Stimulated activated CD4-positive, alpha-beta T cell treated with anti-CD3 and anti-CD28 coated beads, Interleukin-2, amount 100 ng/mL, for 48 hours (primary cell): ENCODE results near the gene ADIRF.
"Not testable (repeated sequence)": the region's sequence is repeated elsewhere in the genome, so short reads cannot be mapped to it uniquely, and the experiment has no call there.

ENCODE experiments used
- DNase-seq, 2 donors: peaks; one replicate each; pipeline ENCODE4 v3.0.0-alpha.2; 2020

ADIRF gene

GRCh38 chr10:86981020-86981419, 12.7 kb downstream of the ADIRF start:
- not testable (repeated sequence) for DNase-seq

GRCh38 chr10:86981716-86982115, 13.4 kb downstream of the ADIRF start:
- DNase-seq: no peak

GRCh38 chr10:86984498-86984897, 16.2 kb downstream of the ADIRF start:
- not testable (repeated sequence) for DNase-seq

- no peak for DNase-seq
These were observed 20.2 kb downstream of the ADIRF start for GRCh38 chr10:86988520-86988919.

- not testable (repeated sequence) for DNase-seq
These were observed 23.1 kb downstream of the ADIRF start for GRCh38 chr10:86991362-86991761.

GRCh38 chr10:86992456-86992855, 24.2 kb downstream of the ADIRF start:
- no peak for DNase-seq

GRCh38 chr10:86992929-86993328, 24.6 kb downstream of the ADIRF start:
- no peak for DNase-seq

GRCh38 chr10:86999802-87000403, 31.6 kb downstream of the ADIRF start:
- not testable (repeated sequence) for DNase-seq

- DNase-seq: no peak
These were observed 32.2 kb downstream of the ADIRF start for GRCh38 chr10:87000491-87000890.

- not testable (repeated sequence) for DNase-seq
These were observed 38.8 kb downstream of the ADIRF start for GRCh38 chr10:87007124-87007523.

- DNase-seq: not testable (repeated sequence)
These were observed 39.4 kb downstream of the ADIRF start for GRCh38 chr10:87007674-87008073.

- DNase-seq: not testable (repeated sequence)
These were observed 40.0 kb downstream of the ADIRF start for GRCh38 chr10:87008303-87008702.

GRCh38 chr10:87009134-87009696, 40.9 kb downstream of the ADIRF start:
- not testable (repeated sequence) for DNase-seq

GRCh38 chr10:87013528-87013927, 45.2 kb downstream of the ADIRF start:
- DNase-seq: not testable (repeated sequence)

- not testable (repeated sequence) for DNase-seq
These were observed 46.9 kb downstream of the ADIRF start for GRCh38 chr10:87014986-87015716.

- not testable (repeated sequence) for DNase-seq
These were observed 49.8 kb downstream of the ADIRF start for GRCh38 chr10:87018127-87018526.

GRCh38 chr10:87019066-87019465, 50.8 kb downstream of the ADIRF start:
- DNase-seq: not testable (repeated sequence)

GRCh38 chr10:87019504-87019903, 51.2 kb downstream of the ADIRF start:
- DNase-seq: not testable (repeated sequence)

GRCh38 chr10:87020056-87020455, 51.8 kb downstream of the ADIRF start, which contains the start of gene FAM25A:
TSS of gene FAM25A (plus strand) at chr10:87020294. CDS start at chr10:87020325, 31 bp downstream.
- not testable (repeated sequence) for DNase-seq
